ENCODE results near the gene LUZP4.
A peak's percentile ranks its signal among the peaks of the same experiment; 100 is the strongest.
"Not testable (repeated sequence)": the region's sequence is repeated elsewhere in the genome, so short reads cannot be mapped to it uniquely, and the experiment has no call there.

The LUZP4 gene

GRCh38 chrX:115337491-115338144 is 48.1 kb downstream of the LUZP4 start:
- DNase-seq, result peak; percentile 60

GRCh38 chrX:115339441-115340025 is 50.0 kb downstream of the LUZP4 start:
- DNase-seq, result no peak

- DNase-seq, result no peak
Measured at GRCh38 chrX:115341421-115341820, 51.9 kb downstream of the LUZP4 start.

- peak; percentile 90 for DNase-seq
Measured at GRCh38 chrX:115344885-115345614, 55.5 kb downstream of the LUZP4 start.

GRCh38 chrX:115345615-115346014 is 56.1 kb downstream of the LUZP4 start:
- no peak for DNase-seq

- not testable (repeated sequence) for DNase-seq
Measured at GRCh38 chrX:115346738-115347137, 57.2 kb downstream of the LUZP4 start.

GRCh38 chrX:115348446-115349225 is 59.1 kb downstream of the LUZP4 start:
- no peak for DNase-seq

GRCh38 chrX:115350711-115351381 is 61.3 kb downstream of the LUZP4 start:
- DNase-seq, result peak; percentile 73

- DNase-seq, result no peak
Measured at GRCh38 chrX:115356369-115356768, 66.9 kb downstream of the LUZP4 start.

Measured in left hindlimb (tissue), 1 donor.